Smooth muscle cell (in vitro differentiated cells): ENCODE results near the gene TCP11X2. TPM values are rescaled to one million over a fixed set of nuclear protein-coding genes. Genes with fewer than 3 reads are reported as not detected.
"Not testable (repeated sequence)": the region's sequence is repeated elsewhere in the genome, so short reads cannot be mapped to it uniquely, and the experiment has no call there.

ENCODE experiments used
- DNase-seq: peaks from one replicate; lab custom pipeline; 2025; ENCODE audit not compliant: unreplicated experiment; lab: John Stamatoyannopoulos, UW
- H2AFZ ChIP-seq: fragments of 200-600 bp; sonication (generic); 2 replicates; pipeline ENCODE4 v1.6.0; 2016; ENCODE audit warnings: antibody characterized with exemption, low read depth, mild to moderate bottlenecking
- H3F3A ChIP-seq: fragments of 200-600 bp; sonication (generic); 2 replicates; pipeline ENCODE4 v1.6.0; 2017; ENCODE audit warnings: antibody characterized with exemption, low read depth
- H3K27ac ChIP-seq: fragments of 200-600 bp; sonication (generic); 2 replicates; pipeline ENCODE4 v1.5.1; 2016; ENCODE audit warnings: low read depth, mild to moderate bottlenecking
- H3K27me3 ChIP-seq: fragments of 200-600 bp; sonication (generic); 2 replicates; pipeline ENCODE4 v1.6.1; 2016; ENCODE audit warnings: low read depth, mild to moderate bottlenecking
- H3K36me3 ChIP-seq: fragments of 200-600 bp; sonication (generic); 2 replicates; pipeline ENCODE4 v1.5.1; 2016; ENCODE audit warnings: low read depth
- H3K4me1 ChIP-seq: fragments of 200-600 bp; sonication (generic); 2 replicates; pipeline ENCODE4 v1.5.1; 2016; ENCODE audit warnings: low read depth
- H3K4me2 ChIP-seq: fragments of 200-600 bp; sonication (generic); 2 replicates; pipeline ENCODE4 v1.6.0; 2016; ENCODE audit warnings: mild to moderate bottlenecking
- H3K4me3 ChIP-seq: fragments of 200-600 bp; sonication (generic); 2 replicates; pipeline ENCODE4 v1.5.1; 2016; ENCODE audit warnings: mild to moderate bottlenecking
- H3K79me2 ChIP-seq: fragments of 200-600 bp; sonication (generic); 2 replicates; pipeline ENCODE4 v1.6.0; 2016; ENCODE audit warnings: low read depth, mild to moderate bottlenecking
- H3K9ac ChIP-seq: fragments of 200-600 bp; sonication (generic); 2 replicates; pipeline ENCODE4 v1.6.0; 2016; ENCODE audit warnings: low read depth
- H3K9me3 ChIP-seq: fragments of 200-600 bp; sonication (generic); replicated peaks from 2 replicates; pipeline ENCODE4 v1.5.1; 2016; ENCODE audit warnings: low read depth
- H4K20me1 ChIP-seq: fragments of 200-600 bp; sonication (generic); 2 replicates; pipeline ENCODE4 v1.6.0; 2016; ENCODE audit warnings: low read depth
- WGBS: methylation state at CpG from one replicate; pipeline ENCODE4 v1.1.7; 2016; ENCODE audit warnings: low lambda C conversion rate; 5-methylcytosine and 5-hydroxymethylcytosine counted together
- polyA plus RNA-seq: library from polyadenylated mRNA; unstranded; fragments of >200 nt; fragmentation: Nextera tagmentation; extraction: Ambion mirVana; gene quantifications from 2 replicates; pipeline ENCODE4 v1.2.1, GENCODE V29; 2016
- total RNA-seq: library from RNA; depleted of rRNA; stranded (reverse); fragments of >200 nt; gene quantifications from 2 replicates; pipeline ENCODE4 v1.2.3, GENCODE V29; 2014
- TF ChIP-seq, protein P1 (sequence below): fragments of 200-600 bp; sonication (generic); IDR thresholded peaks from 2 replicates; pipeline ENCODE4 v1.5.1; 2017; ENCODE audit warnings: borderline replicate concordance, mild to moderate bottlenecking, antibody characterized with exemption; ENCODE audit not compliant: insufficient read depth, poor library complexity, severe bottlenecking

TCP11X2 gene
- total and polyA plus RNA-seq, 2 experiments from 2014 or later: not detected

DNA sequence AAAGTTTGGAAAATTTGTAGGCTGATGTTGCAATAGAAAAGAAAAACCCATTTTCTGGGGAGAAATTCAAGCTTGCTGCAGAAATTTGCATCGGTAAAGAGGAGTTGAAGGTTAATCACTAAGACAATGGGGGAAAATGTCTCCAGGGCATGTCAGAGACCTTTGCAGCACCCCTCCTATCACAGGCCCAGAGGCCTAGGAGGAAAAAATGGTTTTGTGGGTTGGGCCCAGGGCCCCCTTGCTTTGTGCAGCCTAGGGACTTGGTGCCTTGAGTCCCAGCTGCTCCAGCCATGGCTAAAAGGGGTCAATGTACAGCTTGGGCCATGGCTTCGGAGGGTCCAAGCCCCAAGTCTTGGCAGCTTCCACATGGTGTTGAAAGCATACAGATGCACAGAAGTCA lies 27.1 kb upstream of the TCP11X2 start:
- Histone ChIP-seq H3K79me2 (no peaks in the 10 kb centered on the region), H3K9me3 (no peaks in the 10 kb centered on the region), H3K4me3 (no peak overlapping the region), H3K4me1 (no peaks in the 10 kb centered on the region), H2AFZ (no peak overlapping the region), H4K20me1 (no peaks in the 10 kb centered on the region), H3F3A (no peaks in the 10 kb centered on the region), H3K4me2 (no peak overlapping the region), H3K27ac (no peak overlapping the region), H3K9ac (no peak overlapping the region), H3K36me3 (no peaks in the 10 kb centered on the region), H3K27me3 (no peaks in the 10 kb centered on the region)
- DNase-seq: no peak
- TF ChIP-seq, protein P1, sequence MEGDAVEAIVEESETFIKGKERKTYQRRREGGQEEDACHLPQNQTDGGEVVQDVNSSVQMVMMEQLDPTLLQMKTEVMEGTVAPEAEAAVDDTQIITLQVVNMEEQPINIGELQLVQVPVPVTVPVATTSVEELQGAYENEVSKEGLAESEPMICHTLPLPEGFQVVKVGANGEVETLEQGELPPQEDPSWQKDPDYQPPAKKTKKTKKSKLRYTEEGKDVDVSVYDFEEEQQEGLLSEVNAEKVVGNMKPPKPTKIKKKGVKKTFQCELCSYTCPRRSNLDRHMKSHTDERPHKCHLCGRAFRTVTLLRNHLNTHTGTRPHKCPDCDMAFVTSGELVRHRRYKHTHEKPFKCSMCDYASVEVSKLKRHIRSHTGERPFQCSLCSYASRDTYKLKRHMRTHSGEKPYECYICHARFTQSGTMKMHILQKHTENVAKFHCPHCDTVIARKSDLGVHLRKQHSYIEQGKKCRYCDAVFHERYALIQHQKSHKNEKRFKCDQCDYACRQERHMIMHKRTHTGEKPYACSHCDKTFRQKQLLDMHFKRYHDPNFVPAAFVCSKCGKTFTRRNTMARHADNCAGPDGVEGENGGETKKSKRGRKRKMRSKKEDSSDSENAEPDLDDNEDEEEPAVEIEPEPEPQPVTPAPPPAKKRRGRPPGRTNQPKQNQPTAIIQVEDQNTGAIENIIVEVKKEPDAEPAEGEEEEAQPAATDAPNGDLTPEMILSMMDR: no peak
- WGBS: 83% methylated on average over 2 of the region's 2 CpGs

DNA sequence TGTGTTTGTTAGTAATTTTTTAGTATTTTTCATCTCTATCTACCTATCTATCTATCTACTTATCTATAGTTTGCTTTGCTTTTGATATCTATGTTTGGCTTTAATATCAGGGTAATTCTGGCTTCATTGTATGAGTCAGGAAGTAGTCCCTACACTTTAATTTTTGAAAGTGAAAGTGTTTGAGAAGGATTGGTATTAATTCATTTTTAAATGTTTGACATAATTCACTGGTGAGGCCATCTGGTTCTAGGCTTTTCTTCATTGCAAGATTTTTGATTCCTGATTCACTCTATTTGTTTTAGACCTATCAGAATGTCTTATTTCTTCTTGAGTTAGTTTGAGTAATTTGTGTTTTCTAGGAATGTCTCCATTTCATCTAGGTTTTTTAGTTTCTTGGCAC lies 20.2 kb upstream of the TCP11X2 start:
- Histone ChIP-seq H3K9ac (no peak overlapping the region), H3F3A (no peaks in the 10 kb centered on the region), H3K4me1 (no peaks in the 10 kb centered on the region), H2AFZ (no peak overlapping the region), H4K20me1 (no peaks in the 10 kb centered on the region), H3K36me3 (no peaks in the 10 kb centered on the region), H3K4me2 (no peak overlapping the region), H3K4me3 (no peak overlapping the region), H3K9me3 (no peaks in the 10 kb centered on the region), H3K27me3 (no peaks in the 10 kb centered on the region), H3K79me2 (no peaks in the 10 kb centered on the region), H3K27ac (no peak overlapping the region)
- TF ChIP-seq, protein P1: no peak
- no peak for DNase-seq

DNA sequence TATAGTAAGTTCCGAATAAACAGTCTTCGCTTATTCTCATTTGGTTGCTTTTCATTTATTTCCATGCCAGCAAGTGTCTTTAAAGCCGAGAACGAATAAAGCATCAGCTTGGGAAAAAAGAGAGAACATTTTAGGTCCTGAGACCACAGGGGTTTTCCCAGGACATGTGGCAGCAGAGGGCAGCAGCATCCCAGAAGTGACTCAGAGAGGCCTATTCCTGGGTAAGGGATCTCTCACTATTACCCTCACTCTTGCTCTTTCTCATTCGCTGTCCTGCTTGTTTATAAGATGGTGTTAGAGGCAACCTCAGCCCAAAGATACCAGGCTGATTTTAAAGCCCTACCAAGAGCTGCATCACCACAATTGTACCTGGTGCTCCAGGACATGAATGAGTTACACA lies 7.2 kb upstream of the TCP11X2 start:
- not testable (repeated sequence) for H3K9me3 ChIP-seq, H3F3A ChIP-seq, H3K27me3 ChIP-seq, H3K4me1 ChIP-seq, H3K36me3 ChIP-seq, H3K4me2 ChIP-seq, DNase-seq, H3K9ac ChIP-seq, H3K27ac ChIP-seq, H2AFZ ChIP-seq, H4K20me1 ChIP-seq, H3K79me2 ChIP-seq, H3K4me3 ChIP-seq
- WGBS: 48% methylated on average over 4 of the region's 5 CpGs

DNA sequence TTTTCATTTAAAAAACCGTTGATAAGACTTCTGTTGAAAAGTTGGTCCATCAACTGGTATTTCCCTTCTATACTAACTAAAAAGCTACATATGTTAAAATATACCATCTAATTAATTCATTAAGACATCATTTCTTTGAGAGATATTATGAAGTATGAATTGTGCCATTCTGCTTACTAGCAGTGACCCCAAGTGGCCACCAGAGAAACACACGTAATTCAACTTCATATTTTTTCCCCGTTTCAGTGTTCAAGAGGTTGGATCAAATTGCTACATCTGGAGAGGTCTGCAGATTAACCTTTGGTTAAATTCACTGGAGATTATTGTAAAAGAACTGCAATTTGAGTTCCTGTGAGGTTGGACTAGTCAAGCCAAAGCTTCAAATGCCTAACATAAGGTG lies 1.4 kb downstream of the TCP11X2 start:
- H3K9ac ChIP-seq, H3K79me2 ChIP-seq, DNase-seq, H4K20me1 ChIP-seq, H3K36me3 ChIP-seq, H3K4me2 ChIP-seq, H3K4me3 ChIP-seq, H2AFZ ChIP-seq, H3K27me3 ChIP-seq, H3K27ac ChIP-seq, H3F3A ChIP-seq, H3K4me1 ChIP-seq, H3K9me3 ChIP-seq: not testable (repeated sequence)
- no CpG with 5 or more reads among the region's 3 CpGs for WGBS

DNA sequence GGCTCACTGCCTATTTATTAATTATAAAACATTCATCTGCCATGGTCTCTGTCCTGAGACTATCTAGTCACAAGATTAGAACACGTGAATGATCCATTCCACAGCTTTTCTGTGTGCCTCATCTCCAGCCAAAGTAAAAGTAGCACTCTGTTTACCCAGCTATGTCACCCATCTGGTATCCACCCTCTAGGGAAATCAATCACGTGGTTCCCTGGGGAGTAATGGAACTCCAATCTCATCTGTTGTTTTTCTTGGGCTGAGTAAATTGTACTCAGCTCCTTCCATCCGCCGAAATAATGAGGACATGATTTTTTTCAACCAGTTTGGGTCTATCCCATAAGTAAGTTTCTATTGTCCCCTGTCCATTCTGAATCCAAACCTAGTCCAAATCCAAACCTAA lies 13.0 kb downstream of the TCP11X2 start:
- not testable (repeated sequence) for H3K36me3 ChIP-seq, H2AFZ ChIP-seq, H3K4me2 ChIP-seq, H3K9ac ChIP-seq, H3K4me3 ChIP-seq, H3K79me2 ChIP-seq, H3K27me3 ChIP-seq, H4K20me1 ChIP-seq, DNase-seq, H3K9me3 ChIP-seq, H3K4me1 ChIP-seq, H3K27ac ChIP-seq, H3F3A ChIP-seq
- no CpG with 5 or more reads among the region's 4 CpGs for WGBS

DNA sequence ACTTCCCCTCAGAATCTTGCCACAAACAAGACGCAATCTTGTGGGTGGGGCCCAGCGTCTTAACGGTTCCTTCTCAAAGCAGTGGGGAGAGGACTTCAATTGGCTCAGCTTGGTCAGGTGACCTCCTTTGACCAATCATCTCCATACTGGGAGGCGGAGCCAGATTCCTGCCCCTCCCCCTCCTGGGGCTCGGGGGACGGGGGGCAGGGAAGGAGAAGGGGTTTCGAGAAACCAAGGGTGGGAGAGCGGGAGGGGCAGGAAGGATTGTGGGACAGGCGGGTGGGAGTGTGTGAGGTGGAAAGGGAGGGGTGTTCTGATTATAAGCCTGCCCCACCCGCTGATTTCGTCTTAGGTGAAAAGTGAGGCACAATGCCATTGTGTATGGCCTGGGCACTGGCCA lies 31.7 kb downstream of the TCP11X2 start, which contains the start of gene NXF2B:
Gene NXF2B, minus strand, starts transcription at position 101 of the 400 bp plus-strand sequence. CDS start 59,972 bp downstream, outside the sequence.
- not testable (repeated sequence) for H3K9ac ChIP-seq, H4K20me1 ChIP-seq, H3K36me3 ChIP-seq, H3F3A ChIP-seq, H3K4me1 ChIP-seq, H3K27me3 ChIP-seq, H3K9me3 ChIP-seq, H2AFZ ChIP-seq, H3K4me2 ChIP-seq, H3K79me2 ChIP-seq, H3K27ac ChIP-seq, DNase-seq, H3K4me3 ChIP-seq
- WGBS: no CpG with 5 or more reads among the region's 11 CpGs

DNA sequence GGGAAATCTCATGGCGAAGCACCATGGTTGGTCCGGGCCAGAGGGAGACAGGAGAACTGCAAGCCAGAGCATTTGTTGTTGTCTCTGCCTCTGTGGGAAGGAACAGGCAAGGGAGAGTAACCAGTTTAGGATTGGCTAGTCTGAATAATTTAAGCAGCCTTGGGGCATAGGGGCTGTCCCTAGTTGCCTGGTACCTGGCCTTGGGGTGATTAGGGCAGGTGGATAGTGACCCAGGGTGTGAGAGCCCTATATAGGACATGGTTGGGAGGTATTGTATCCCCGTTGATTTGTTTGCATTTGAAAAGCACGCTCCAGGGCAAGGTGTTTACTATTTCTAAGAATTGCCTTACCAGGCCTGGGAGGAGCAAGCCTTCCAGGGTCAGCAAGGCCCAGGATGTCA lies 57.1 kb downstream of the TCP11X2 start:
- H3F3A ChIP-seq, H3K36me3 ChIP-seq, H2AFZ ChIP-seq, H3K79me2 ChIP-seq, H3K9ac ChIP-seq, H3K9me3 ChIP-seq, H4K20me1 ChIP-seq, H3K27ac ChIP-seq, H3K4me3 ChIP-seq, DNase-seq, H3K27me3 ChIP-seq, H3K4me1 ChIP-seq, H3K4me2 ChIP-seq: not testable (repeated sequence)
- WGBS: no CpG with 5 or more reads among the region's 4 CpGs
